ENCODE measurements around the gene CLEC3A.

DNA sequence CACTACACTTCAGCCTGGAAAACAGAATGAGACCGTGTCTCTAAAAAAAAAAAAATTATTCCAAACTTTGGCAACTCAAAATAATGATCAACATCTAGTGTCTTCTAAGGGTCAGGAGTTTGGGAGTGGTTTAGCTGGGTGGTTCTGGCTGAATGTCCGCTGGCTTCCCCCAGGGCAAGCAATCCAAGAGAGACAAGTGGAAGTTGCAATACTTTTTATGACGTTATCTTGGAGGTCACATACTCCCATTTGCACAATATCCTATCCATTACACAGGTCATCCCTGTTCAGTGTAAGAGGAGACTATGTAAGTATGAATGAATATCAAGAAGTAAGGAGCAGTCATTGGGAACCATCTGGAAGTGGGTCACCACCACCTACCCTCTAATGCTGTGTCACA is 15.2 kb upstream of the CLEC3A start:
- TF ChIP-seq, protein P1, sequence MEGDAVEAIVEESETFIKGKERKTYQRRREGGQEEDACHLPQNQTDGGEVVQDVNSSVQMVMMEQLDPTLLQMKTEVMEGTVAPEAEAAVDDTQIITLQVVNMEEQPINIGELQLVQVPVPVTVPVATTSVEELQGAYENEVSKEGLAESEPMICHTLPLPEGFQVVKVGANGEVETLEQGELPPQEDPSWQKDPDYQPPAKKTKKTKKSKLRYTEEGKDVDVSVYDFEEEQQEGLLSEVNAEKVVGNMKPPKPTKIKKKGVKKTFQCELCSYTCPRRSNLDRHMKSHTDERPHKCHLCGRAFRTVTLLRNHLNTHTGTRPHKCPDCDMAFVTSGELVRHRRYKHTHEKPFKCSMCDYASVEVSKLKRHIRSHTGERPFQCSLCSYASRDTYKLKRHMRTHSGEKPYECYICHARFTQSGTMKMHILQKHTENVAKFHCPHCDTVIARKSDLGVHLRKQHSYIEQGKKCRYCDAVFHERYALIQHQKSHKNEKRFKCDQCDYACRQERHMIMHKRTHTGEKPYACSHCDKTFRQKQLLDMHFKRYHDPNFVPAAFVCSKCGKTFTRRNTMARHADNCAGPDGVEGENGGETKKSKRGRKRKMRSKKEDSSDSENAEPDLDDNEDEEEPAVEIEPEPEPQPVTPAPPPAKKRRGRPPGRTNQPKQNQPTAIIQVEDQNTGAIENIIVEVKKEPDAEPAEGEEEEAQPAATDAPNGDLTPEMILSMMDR (IDR thresholded peaks at IDR 0.05), result no peak
- TF ChIP-seq EZH2 (IDR thresholded peaks at IDR 0.05), result no peak

Data from neural progenitor cell (in vitro differentiated cells).